Neutrophil (primary cell): ENCODE measurements around the gene SERPINE2.

Source experiments
- H3K27ac ChIP-seq: fragments of 200-600 bp; sonication (generic); 2 replicates; pipeline ENCODE4 v1.5.1; 2016; ENCODE audit warnings: mild to moderate bottlenecking, moderate library complexity
- H3K27me3 ChIP-seq: fragments of 200-600 bp; sonication (generic); 2 replicates; pipeline ENCODE4 v1.6.0; 2016; ENCODE audit warnings: mild to moderate bottlenecking
- H3K36me3 ChIP-seq: fragments of 200-600 bp; sonication (generic); 2 replicates; pipeline ENCODE4 v1.5.1; 2017
- H3K4me1 ChIP-seq, 2 experiments: fragments of 200-600 bp in 1 of 2; sonication (generic) in 1 of 2; 1 replicate in 1 of 2; 2 replicates in 1 of 2; pipeline versions ENCODE4 v1.5.1 to v1.6.1; 2013 to 2016; ENCODE audit warnings: low read depth in 1 of 2, low read length in 1 of 2, mild to moderate bottlenecking in 1 of 2, moderate library complexity in 1 of 2; ENCODE audit not compliant: control insufficient read depth in 1 of 2, insufficient read depth in 1 of 2
- H3K4me3 ChIP-seq, 2 experiments: fragments of 200-600 bp in 1 of 2; sonication (generic) in 1 of 2; 1 replicate in 1 of 2; 2 replicates in 1 of 2; pipeline ENCODE4 v1.5.1; 2013 to 2016; ENCODE audit warnings: low read depth in 1 of 2, low read length in 1 of 2, mild to moderate bottlenecking in 1 of 2, moderate library complexity in 1 of 2
- H3K9me3 ChIP-seq: fragments of 200-600 bp; sonication (generic); 2 replicates; pipeline ENCODE4 v1.5.1; 2016
- CTCF ChIP-seq: fragments of 200-600 bp; sonication (generic); IDR thresholded peaks from 2 replicates; pipeline ENCODE4 v1.5.1; 2016; ENCODE audit warnings: antibody characterized with exemption

The SERPINE2 gene

GRCh38 chr2:223978451-223978850, 60.6 kb downstream of the SERPINE2 start:
- no peaks in the 10 kb centered on the region for H3K9me3 ChIP-seq
- no peak overlapping the region for H3K27ac ChIP-seq
- no peaks in the 10 kb centered on the region for H3K27me3 ChIP-seq
- H3K4me1 ChIP-seq, result peaks cover 0 to 4% of the 10 kb centered on the region in 2 experiments
- TF ChIP-seq CTCF, result no peak
- no peak overlapping the region for H3K4me3 ChIP-seq
- H3K36me3 ChIP-seq, result no peaks in the 10 kb centered on the region

- Histone ChIP-seq H3K36me3 (no peaks in the 10 kb centered on the region), H3K27me3 (no peaks in the 10 kb centered on the region), H3K4me3 (no peak overlapping the region), H3K27ac (no peak overlapping the region), H3K4me1 (peaks cover 0 to 4% of the 10 kb centered on the region in 2 experiments), H3K9me3 (no peaks in the 10 kb centered on the region)
- no peak for TF ChIP-seq CTCF
These were observed 62.4 kb downstream of the SERPINE2 start for GRCh38 chr2:223976635-223977226.

- Histone ChIP-seq H3K4me3 (no peak overlapping the region), H3K27ac (no peak overlapping the region), H3K9me3 (no peaks in the 10 kb centered on the region), H3K27me3 (no peaks in the 10 kb centered on the region), H3K4me1 (peaks cover 2 to 4% of the 10 kb centered on the region in 2 experiments), H3K36me3 (peaks cover 4% of the 10 kb centered on the region)
- TF ChIP-seq CTCF, result no peak
These were observed 65.5 kb downstream of the SERPINE2 start for GRCh38 chr2:223973606-223974005.

- Histone ChIP-seq H3K27me3 (no peaks in the 10 kb centered on the region), H3K27ac (no peak overlapping the region), H3K36me3 (peaks cover 13% of the 10 kb centered on the region), H3K9me3 (no peaks in the 10 kb centered on the region), H3K4me3 (no peak overlapping the region), H3K4me1 (peaks cover 0 to 2% of the 10 kb centered on the region in 2 experiments)
- no peak for TF ChIP-seq CTCF
These were observed 66.4 kb downstream of the SERPINE2 start for GRCh38 chr2:223972656-223973102.

- Histone ChIP-seq H3K4me3 (no peak overlapping the region), H3K9me3 (no peaks in the 10 kb centered on the region), H3K4me1 (peaks cover 0 to 2% of the 10 kb centered on the region in 2 experiments), H3K27me3 (no peaks in the 10 kb centered on the region), H3K36me3 (peaks cover 23% of the 10 kb centered on the region), H3K27ac (no peak overlapping the region)
- TF ChIP-seq CTCF, result no peak
These were observed 67.4 kb downstream of the SERPINE2 start for GRCh38 chr2:223971731-223972130.
